ENCODE data around the gene ATG4C.

DNA sequence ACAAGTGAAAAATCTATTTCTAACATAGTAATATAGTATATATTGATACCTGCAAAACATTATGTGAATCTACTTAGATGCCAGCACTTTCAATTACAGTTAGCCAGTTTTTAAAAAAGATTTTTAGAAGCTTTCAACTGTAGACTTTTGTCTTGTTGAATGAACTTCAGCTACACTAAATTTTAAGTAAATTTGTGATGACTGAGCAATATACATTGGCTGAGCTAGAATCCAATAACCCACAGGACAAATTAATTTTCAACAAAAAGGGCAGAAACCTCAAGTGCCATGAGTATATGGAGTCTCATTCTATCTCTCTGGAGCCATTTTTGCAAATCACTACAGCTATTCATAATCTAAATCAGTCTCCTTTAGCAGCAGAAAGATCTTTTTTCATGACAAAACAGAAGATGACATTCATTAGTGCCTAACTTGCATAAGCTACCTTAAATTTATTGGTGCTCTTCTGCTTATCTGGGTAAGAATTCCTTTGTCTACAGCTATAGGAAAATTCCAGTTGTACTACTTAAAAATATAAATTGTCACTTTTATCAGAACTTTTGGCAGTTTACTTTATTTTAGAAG is 100.3 kb downstream of the ATG4C start:
- TF ChIP-seq POLR2A (IDR thresholded peaks at IDR 0.05) (no peak), CTCF (IDR thresholded peaks at IDR 0.05 in 4 of 5, conservative IDR thresholded peaks at IDR 0.05 in 1 of 5) (no peak)

Measured in gastrocnemius medialis (tissue), 4 donors.